Psoas muscle (tissue), 8 donors: ENCODE data around the gene FOXA2. TPM values are rescaled to one million over a fixed set of nuclear protein-coding genes. Genes with fewer than 3 reads are reported as not detected.

ENCODE experiments used
- ATAC-seq, 4 donors: fragments of 200-7000 bp; cut with Tn5 transposase; one replicate each; pipeline ENCODE4 v1.9.1; 2020; ENCODE audit warnings: moderate library complexity in 3 of 4, mild to moderate bottlenecking in 2 of 4
- DNase-seq, 2 donors: peaks; one replicate each; pipeline ENCODE4 v3.0.0-alpha.2; 2020
- H3K27ac ChIP-seq: fragments of 200-600 bp; one replicate; pipeline ENCODE4 v1.8.0; 2022
- H3K27me3 ChIP-seq, 3 donors: fragments of 200-600 bp in 1 of 3; one replicate each; pipeline versions ENCODE4 v1.6.1 to v1.8.0; 2013 to 2022; ENCODE audit warnings: low read length in 2 of 3, mild to moderate bottlenecking in 2 of 3, moderate library complexity in 1 of 3; ENCODE audit not compliant: insufficient read depth in 3 of 3
- H3K36me3 ChIP-seq, 2 donors: fragments of 200-600 bp in 1 of 2; one replicate each; pipeline versions ENCODE4 v1.6.1 to v1.8.0; 2013 to 2022; ENCODE audit warnings: low read depth in 1 of 2, mild to moderate bottlenecking in 1 of 2, moderate library complexity in 1 of 2; ENCODE audit not compliant: insufficient read depth in 1 of 2
- H3K4me1 ChIP-seq: fragments of 200-600 bp; one replicate; pipeline ENCODE4 v1.8.0; 2022
- H3K4me3 ChIP-seq: fragments of 200-600 bp; one replicate; pipeline ENCODE4 v1.8.0; 2022; ENCODE audit warnings: mild to moderate bottlenecking
- H3K9me3 ChIP-seq: fragments of 200-600 bp; one replicate; pipeline ENCODE4 v1.8.0; 2022
- CTCF ChIP-seq: fragments of 200-600 bp; IDR thresholded peaks from one replicate; pipeline ENCODE4 v1.8.0; 2022; ENCODE audit warnings: antibody characterized with exemption
- WGBS, 3 donors: extraction: QIAGEN DNeasy Blood & Tissue Kit; methylation state at CpG; one replicate each; pipeline versions ENCODE4 v1.1.6 to v1.1.7; 2013; 5-methylcytosine and 5-hydroxymethylcytosine counted together
- intact Hi-C, 2 donors: fragments of 100-400 bp; cut with DNase I; formaldehyde crosslinking; loops; one replicate each; pipeline versions ENCODE4 v1.11.0 to v1.14.2; 2022
- polyA plus RNA-seq, 3 donors: library from polyadenylated mRNA; stranded (reverse); fragments of 200-250 nt; gene quantifications; one replicate each; pipeline ENCODE4 v1.2.3, GENCODE V29; 2013
- total RNA-seq, 4 donors: library from RNA; stranded (reverse); fragmentation: NEBNext Ultra II Directional in 2 of 4; extraction: Animal tissue kit (Norgen Biotek cat#: 25700) in 2 of 4; gene quantifications; one replicate each; pipeline versions ENCODE4 v1.2.1 to v1.2.4, GENCODE V29; 2021 to 2023
- donor health status: healthy with polysubstance abuse.
- donor health status: DM: no; HTN: no; CAD: no; lungs with moderate emphysema.
- donor health status: Bipolar disorder and iron deficiency.
- donor health status: healthy.
- donor health status: DM: yes; HTN: yes; CAD: no.
- donor health status: DM: no; HTN: no; CAD: no.
- donor health status: DM: no; HTN: no; CAD: no.
- donor health status: DM: yes; HTN: yes; CAD: no.

FOXA2 gene
- total and polyA plus RNA-seq, 7 donors: 0.26 TPM; not detected in 6

GRCh38 chr20:22616551-22616950 lies 32.2 kb upstream of the FOXA2 start:
- Histone ChIP-seq H3K27me3 (peaks cover 8 to 23% (median 13%) of the 10 kb centered on the region in 3 donors), H3K9me3 (no peaks in the 10 kb centered on the region), H3K4me1 (no peaks in the 10 kb centered on the region), H3K27ac (no peak overlapping the region), H3K4me3 (no peak overlapping the region), H3K36me3 (no peaks in the 10 kb centered on the region)
- DNase-seq (no peak), ATAC-seq (no peak)
- no peak for TF ChIP-seq CTCF
- intact Hi-C loops: no loop called here
- 59 to 71% (median 67%) methylated on average over 3 of the region's 3 CpGs for WGBS, 3 donors

DNA sequence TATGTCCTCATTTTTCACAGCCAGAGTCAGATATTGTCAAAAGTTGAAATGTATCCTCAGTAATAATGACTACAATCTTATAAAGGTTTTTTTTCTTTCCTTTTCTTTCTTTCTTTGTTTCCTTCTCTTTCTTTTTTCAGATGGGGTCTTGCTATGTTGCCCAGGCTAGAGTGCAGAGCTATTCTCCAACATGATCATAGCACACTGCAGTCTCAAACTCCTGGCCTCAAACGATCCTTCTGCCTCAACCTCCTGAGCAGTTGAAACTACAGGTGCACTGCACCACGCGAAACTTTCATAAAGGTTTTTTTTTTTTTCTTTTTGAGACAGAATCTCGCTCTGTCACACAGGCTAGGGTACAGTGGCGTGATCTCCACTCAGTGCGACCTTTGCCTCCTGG lies 31.1 kb upstream of the FOXA2 start:
- 82 to 87% (median 85%) methylated on average over 6 of the region's 6 CpGs for WGBS, 3 donors

GRCh38 chr20:22611636-22612035 lies 27.3 kb upstream of the FOXA2 start:
- intact Hi-C loops: no loop called here

More for the DNA sequence above, 31.1 kb upstream of the FOXA2 start:
- no peak for DNase-seq
- no peaks in the 10 kb centered on the region for H3K9me3 ChIP-seq
- intact Hi-C loops: no loop called here
- no peak for ATAC-seq
- H3K4me3 ChIP-seq: no peak overlapping the region
- no peak overlapping the region for H3K27ac ChIP-seq
- H3K4me1 ChIP-seq: no peaks in the 10 kb centered on the region
- no peak for TF ChIP-seq CTCF
- no peaks in the 10 kb centered on the region for H3K36me3 ChIP-seq
- H3K27me3 ChIP-seq: peaks cover 10 to 23% (median 14%) of the 10 kb centered on the region in 3 donors

DNA sequence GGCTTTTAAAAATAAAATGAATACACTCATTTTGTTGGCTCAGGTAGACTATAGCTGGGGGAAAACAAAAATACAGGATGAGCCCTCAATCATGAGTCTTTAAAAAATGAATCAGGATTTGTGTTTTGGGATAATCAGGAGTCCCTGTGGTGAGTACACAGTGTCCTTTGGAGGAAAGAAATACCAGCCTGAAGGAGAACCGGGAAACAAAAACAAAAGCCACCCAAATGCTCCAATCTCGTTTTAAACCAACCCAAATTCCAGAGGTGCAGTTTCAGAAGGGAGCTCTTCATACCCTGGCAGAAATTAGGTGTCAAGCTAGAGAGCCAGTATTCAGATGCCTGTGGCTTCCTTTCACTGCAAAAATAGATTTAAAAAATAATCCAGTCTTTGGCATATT lies 23.3 kb upstream of the FOXA2 start:
- H3K27me3 ChIP-seq: peaks cover 2 to 6% (median 5%) of the 10 kb centered on the region in 3 donors
- H3K4me1 ChIP-seq: no peaks in the 10 kb centered on the region
- whole genome bisulfite sequencing, 3 donors: 13 to 22% (median 19%) methylated on average over 2 of the region's 2 CpGs
- ATAC-seq: no peak
- no peak overlapping the region for H3K4me3 ChIP-seq
- no peaks in the 10 kb centered on the region for H3K9me3 ChIP-seq
- no peaks in the 10 kb centered on the region for H3K36me3 ChIP-seq
- no peak for TF ChIP-seq CTCF
- H3K27ac ChIP-seq: no peak overlapping the region
- intact Hi-C loops: no loop called here
- no peak for DNase-seq

More at GRCh38 chr20:22611636-22612035, 27.3 kb upstream of the FOXA2 start:
- Histone ChIP-seq H3K4me1 (no peaks in the 10 kb centered on the region), H3K27ac (no peak overlapping the region), H3K9me3 (no peaks in the 10 kb centered on the region), H3K27me3 (peaks cover 9 to 12% (median 11%) of the 10 kb centered on the region in 3 donors), H3K36me3 (no peaks in the 10 kb centered on the region), H3K4me3 (no peak overlapping the region)
- no peak for TF ChIP-seq CTCF
- ATAC-seq (no peak), DNase-seq (no peak)

GRCh38 chr20:22604815-22605214 lies 20.4 kb upstream of the FOXA2 start:
- DNase-seq (no peak), ATAC-seq (no peak)
- no peak overlapping the region for H3K27ac ChIP-seq
- no peaks in the 10 kb centered on the region for H3K4me1 ChIP-seq
- no peaks in the 10 kb centered on the region for H3K36me3 ChIP-seq
- H3K4me3 ChIP-seq: no peak overlapping the region
- H3K27me3 ChIP-seq: peaks cover 2 to 10% (median 6%) of the 10 kb centered on the region in 3 donors
- intact Hi-C loops: no loop called here
- no peaks in the 10 kb centered on the region for H3K9me3 ChIP-seq
- no peak for TF ChIP-seq CTCF
